K562 (cell line): ENCODE results near the gene PCED1B. TPM values are rescaled to one million over a fixed set of nuclear protein-coding genes. Genes with fewer than 3 reads are reported as not detected.

Source experiments
- ATAC-seq: fragments of 200-7000 bp; cut with Tn5 transposase; 3 replicates; pipeline ENCODE4 v1.9.1; 2020; ENCODE audit warnings: moderate library complexity
- BruUV-seq: library from RNA; stranded (reverse); fragments of 400-500 nt; replicated peaks from 2 replicates; lab custom pipeline; 2021; lab: Mats Ljungman, UMichigan
- CTCF ChIA-PET: fragments of 300-600 bp; formaldehyde crosslinking; extraction: SDS; loops from one replicate; lab custom pipeline; 2021; ENCODE audit warnings: low intra/inter-chr PET ratio; lab: Yijun Ruan, JAX
- POLR2A ChIA-PET: fragments of 300-600, 350-650 bp; sonication (Branson Sonifier 250); formaldehyde crosslinking; extraction: SDS; loops from one replicate; lab custom pipeline; 2021; ENCODE audit warnings: antibody characterized with exemption, inconsistent platforms; lab: Yijun Ruan, JAX
- DNase-seq, 4 experiments: peaks; one replicate each; pipeline versions ENCODE4 v3.0.0 to v3.0.0-alpha.2; 2011 to 2018; ENCODE audit warnings: low spot score in 3 of 4, mixed read lengths in 3 of 4; ENCODE audit errors: extremely low read depth in 1 of 4
- FAIRE-seq: peaks from 2 replicates; lab custom pipeline; 2011; peaks lifted over from hg19 to GRCh38; lab: Jason Lieb, UNC
- H2AFZ ChIP-seq: 2 replicates; pipeline ENCODE4 v1.6.0; 2011; ENCODE audit warnings: low read depth, low read length, control low read depth, inconsistent platforms
- H3K27ac ChIP-seq: fragments of 200-600 bp; 3 replicates; pipeline ENCODE4 v1.8.0; 2011; ENCODE audit warnings: low read depth, mild to moderate bottlenecking, control low read depth, inconsistent platforms, low read length, moderate library complexity, mixed read lengths; ENCODE audit errors: extremely low read depth
- H3K27me3 ChIP-seq, 2 experiments: fragments of 300-600 bp in 1 of 2; 2 replicates in 1 of 2; 3 replicates in 1 of 2; pipeline versions ENCODE4 v1.6.0 to v1.8.0; 2011; ENCODE audit warnings: inconsistent platforms in 2 of 2, low read length in 2 of 2, mild to moderate bottlenecking in 1 of 2, mixed read lengths in 1 of 2, moderate library complexity in 1 of 2; ENCODE audit not compliant: control insufficient read depth in 2 of 2, insufficient read depth in 2 of 2
- H3K36me3 ChIP-seq: fragments of 300-600 bp; 3 replicates; pipeline ENCODE4 v1.8.0; 2011; ENCODE audit warnings: mild to moderate bottlenecking, low read length, inconsistent platforms; ENCODE audit not compliant: control insufficient read depth, insufficient read depth
- H3K4me1 ChIP-seq, 2 experiments: fragments of 200-600 bp in 1 of 2; replicated peaks in 1 of 2; 2 replicates in 1 of 2; 3 replicates in 1 of 2; pipeline versions ENCODE4 v1.5.1 to v1.8.0; 2011; ENCODE audit warnings: inconsistent platforms in 2 of 2, low read length in 2 of 2, mild to moderate bottlenecking in 1 of 2, mixed read lengths in 1 of 2, moderate library complexity in 1 of 2; ENCODE audit not compliant: control insufficient read depth in 2 of 2, insufficient read depth in 2 of 2
- H3K4me2 ChIP-seq: 2 replicates; pipeline ENCODE4 v1.6.1; 2011; ENCODE audit warnings: low read length, control low read depth, inconsistent platforms, mixed read lengths; ENCODE audit not compliant: insufficient read depth
- H3K4me3 ChIP-seq: fragments of 200-600 bp; sonication (generic), shearing (Covaris generic); 2 replicates; pipeline ENCODE4 v1.5.1; 2016; ENCODE audit warnings: control low read depth, inconsistent platforms
- H3K79me2 ChIP-seq: fragments of 200-600 bp; 3 replicates; pipeline ENCODE4 v1.8.0; 2011; ENCODE audit warnings: low read length, inconsistent platforms; ENCODE audit not compliant: control insufficient read depth, insufficient read depth
- H3K9ac ChIP-seq, 2 experiments: 2 replicates each; pipeline versions ENCODE4 v1.6.0 to v1.6.1; 2011; ENCODE audit warnings: low read depth in 2 of 2, low read length in 2 of 2, control low read depth in 1 of 2, inconsistent platforms in 1 of 2, mild to moderate bottlenecking in 1 of 2, mixed read lengths in 1 of 2; ENCODE audit not compliant: insufficient read depth in 1 of 2
- H3K9me1 ChIP-seq: one replicate; pipeline ENCODE4 v1.6.0; 2011; ENCODE audit warnings: inconsistent platforms, mild to moderate bottlenecking, low read length, moderate library complexity; ENCODE audit not compliant: control insufficient read depth, insufficient read depth
- H3K9me3 ChIP-seq: replicated peaks from 2 replicates; pipeline ENCODE4 v1.5.1; 2011; ENCODE audit warnings: low read depth, low read length, inconsistent platforms; ENCODE audit not compliant: control insufficient read depth, insufficient read depth
- H4K20me1 ChIP-seq: replicated peaks from 2 replicates; pipeline ENCODE4 v1.6.1; 2011; ENCODE audit warnings: low read length, inconsistent platforms, mixed read lengths; ENCODE audit not compliant: control insufficient read depth, insufficient read depth
- DMBX1 ChIP-seq: fragments of 250-450 bp; sonication (Bioruptor Pico); IDR thresholded peaks from 2 replicates; pipeline ENCODE4 v1.8.0; 2022; ENCODE audit warnings: inconsistent platforms, mild to moderate bottlenecking, moderate library complexity, borderline replicate concordance
- E2F4 ChIP-seq: sonication (generic); formaldehyde crosslinking; IDR thresholded peaks from 2 replicates; pipeline ENCODE4 v1.8.0; 2022; ENCODE audit warnings: mild to moderate bottlenecking, low read depth, missing genetic modification reagents
- EHMT2 ChIP-seq: fragments of 450-650 bp; IDR thresholded peaks from 2 replicates; pipeline ENCODE4 v1.6.1; 2018; ENCODE audit warnings: antibody characterized with exemption
- EP400 ChIP-seq: fragments of 450-650 bp; IDR thresholded peaks from 2 replicates; pipeline ENCODE4 v1.6.1; 2017; ENCODE audit warnings: antibody characterized with exemption, mild to moderate bottlenecking, moderate library complexity
- HIVEP1 ChIP-seq: fragments of 250-450 bp; sonication (Bioruptor Pico); IDR thresholded peaks from 2 replicates; pipeline ENCODE4 v1.4.0; 2020; ENCODE audit warnings: mild to moderate bottlenecking
- HMGXB4 ChIP-seq: sonication (generic); formaldehyde crosslinking; IDR thresholded peaks from 2 replicates; pipeline ENCODE4 v1.8.1; 2023; ENCODE audit warnings: mild to moderate bottlenecking, missing genetic modification reagents
- IFI16 ChIP-seq: fragments of 250-450 bp; sonication (Bioruptor Pico); IDR thresholded peaks from 2 replicates; pipeline ENCODE4 v2.1.2; 2022; ENCODE audit warnings: mild to moderate bottlenecking, inconsistent platforms
- KLF1 ChIP-seq: fragments of 450-650 bp; IDR thresholded peaks from 2 replicates; pipeline ENCODE4 v1.6.1; 2016; ENCODE audit warnings: missing genetic modification characterization, missing compliant biosample characterization
- MCM5 ChIP-seq: fragments of 450-650 bp; IDR thresholded peaks from 2 replicates; pipeline ENCODE4 v1.6.1; 2016; ENCODE audit warnings: low read depth
- NBN ChIP-seq: fragments of 450-650 bp; IDR thresholded peaks from 2 replicates; pipeline ENCODE4 v1.6.1; 2016; ENCODE audit warnings: low read depth, mild to moderate bottlenecking
- PCBP1 ChIP-seq: fragments of 200-400 bp; formaldehyde crosslinking; IDR thresholded peaks from 2 replicates; pipeline ENCODE4 v1.6.1; 2018; ENCODE audit warnings: mild to moderate bottlenecking, low read depth, low read length; ENCODE audit not compliant: poor library complexity, severe bottlenecking
- RNF219 ChIP-seq: fragments of 250-450 bp; sonication (Bioruptor Pico); IDR thresholded peaks from 2 replicates; pipeline ENCODE4 v1.5.0; 2022; ENCODE audit warnings: mild to moderate bottlenecking
- SMAD2 ChIP-seq: fragments of 150-350 bp; IDR thresholded peaks from 2 replicates; pipeline ENCODE4 v1.6.1; 2014; ENCODE audit warnings: low read depth, mild to moderate bottlenecking, low read length
- TEAD2 ChIP-seq: fragments of 450-650 bp; IDR thresholded peaks from 2 replicates; pipeline ENCODE4 v1.6.1; 2016; ENCODE audit warnings: missing genetic modification characterization, control low read depth, missing compliant biosample characterization
- TEAD4 ChIP-seq, 2 experiments: sonication (generic) in 1 of 2; formaldehyde crosslinking in 1 of 2; IDR thresholded peaks; 2 replicates each; pipeline versions ENCODE4 v1.6.1 to v1.8.0; 2012 to 2022; ENCODE audit warnings: borderline replicate concordance in 1 of 2, inconsistent platforms in 1 of 2, low read length in 1 of 2, mild to moderate bottlenecking in 1 of 2, missing genetic modification reagents in 1 of 2
- TFAP4 ChIP-seq: sonication (generic); formaldehyde crosslinking; IDR thresholded peaks from 2 replicates; pipeline ENCODE4 v1.8.0; 2022; ENCODE audit warnings: missing genetic modification reagents, mild to moderate bottlenecking, moderate library complexity, borderline replicate concordance
- ZNF134 ChIP-seq: fragments of 250-450 bp; sonication (Bioruptor Pico); conservative IDR thresholded peaks from 2 replicates; pipeline ENCODE4 v1.4.0; 2020
- ZNF239 ChIP-seq: fragments of 250-450 bp; sonication (Bioruptor Pico); IDR thresholded peaks from 2 replicates; pipeline ENCODE4 v1.4.0; 2020; ENCODE audit warnings: mild to moderate bottlenecking
- WGBS: fragments of 100-300 bp; shearing (Covaris generic); methylation state at CpG from one replicate; pipeline ENCODE4 v1.1.6; 2016; ENCODE audit warnings: low coverage, mixed read lengths; ENCODE audit not compliant: insufficient coverage; ENCODE audit errors: missing lambda C conversion rate; 5-methylcytosine and 5-hydroxymethylcytosine counted together
- in situ Hi-C: fragments of 300-500 bp; cut with MboI; formaldehyde crosslinking; loops from 4 replicates; pipeline ENCODE4 v1.15.0; 2018; ENCODE audit warnings: inconsistent platforms, mixed read lengths
- intact Hi-C: fragments of 100-400 bp; cut with micrococcal nuclease; formaldehyde crosslinking; loops from 2 replicates; pipeline ENCODE4 v1.14.2; 2022
- polyA plus RNA-seq, 8 experiments: library from polyadenylated mRNA; depleted of rRNA in 4 of 8; stranded (reverse) in 5 of 8; unstranded in 3 of 8; fragments of >200 nt; fragmentation: Nextera tagmentation in 2 of 8; fragmentation: Illumina TruSeq in 1 of 8; extraction: Ambion mirVana in 2 of 8; extraction: Trizol in 1 of 8; gene quantifications; 2 replicates each; pipeline versions ENCODE4 v1.2.1 to v1.2.3, GENCODE V29; 2011 to 2014; ENCODE audit warnings: inconsistent platforms in 1 of 8, missing spikeins in 1 of 8
- total RNA-seq, 7 experiments: library from RNA; depleted of rRNA in 6 of 7; stranded (reverse); fragments of >200 nt in 6 of 7; fragmentation: Illumina TruSeq in 2 of 7; extraction: Trizol in 2 of 7; gene quantifications; 2 replicates each; pipeline versions ENCODE4 v1.2.1 to v1.2.3, GENCODE V29; 2011 to 2021; ENCODE audit warnings: low replicate concordance in 1 of 7

PCED1B gene
- total and polyA plus RNA-seq, 9 of the 15 experiments (the other 6 are each of a cell fraction or from before 2014, with no cell fraction given) = 1.2 to 9.3 (median 2.5) TPM

DNA sequence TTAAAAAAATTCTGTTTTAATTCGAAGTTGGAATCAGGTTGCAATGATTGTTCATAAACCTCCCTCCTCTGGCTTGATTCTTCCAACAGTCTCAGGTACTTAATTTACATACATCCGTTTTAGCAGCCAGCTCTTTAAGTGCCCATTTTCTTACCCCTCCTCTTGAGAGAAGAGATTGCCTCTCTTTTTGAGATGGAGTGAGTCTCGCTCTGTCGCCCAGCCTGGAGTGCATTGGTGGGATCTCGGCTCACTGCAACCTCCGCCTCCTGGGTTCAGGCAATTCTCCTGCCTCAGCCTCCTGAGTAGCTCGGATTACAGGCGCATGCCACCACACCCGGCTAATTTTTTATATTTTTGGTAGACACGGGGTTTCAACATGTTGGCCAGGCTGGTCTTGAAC lies 146.8 kb downstream of the PCED1B start:
- H3K27ac ChIP-seq = no peak overlapping the region
- TF ChIP-seq ZNF134 (CRISPR knock-in tag) = no peak
- no peak for TF ChIP-seq TFAP4 (CRISPR knock-in tag)
- no peak for TF ChIP-seq PCBP1
- no peak for TF ChIP-seq E2F4 (CRISPR knock-in tag)
- TF ChIP-seq DMBX1 (CRISPR knock-in tag) = 0 out of 2 replicates have a peak, but pooled peaks have one; percentile 29
- no peak for TF ChIP-seq IFI16
- no peak for TF ChIP-seq TEAD4 (IDR thresholded peaks at IDR 0.05; ENCODE audit: low read length)
- no peak for TF ChIP-seq TEAD4 (CRISPR knock-in tag; IDR thresholded peaks at IDR 0.05; ENCODE audit: borderline replicate concordance)
- TF ChIP-seq ZNF239 (CRISPR knock-in tag) = no peak
- TF ChIP-seq EHMT2 = no peak
- TF ChIP-seq TEAD2 (tag) = no peak
- TF ChIP-seq MCM5 = no peak
- no peak for TF ChIP-seq KLF1 (tag)
- TF ChIP-seq RNF219 (CRISPR knock-in tag) = no peak
- no peak for TF ChIP-seq EP400
- no peak for TF ChIP-seq NBN
- TF ChIP-seq HMGXB4 (CRISPR knock-in tag) = no peak
- TF ChIP-seq HIVEP1 (CRISPR knock-in tag) = peak; percentile 74; the same call in 1 of the 2 replicates
- TF ChIP-seq SMAD2 = no peak

More for the DNA sequence above, 146.8 kb downstream of the PCED1B start:
- ChIA-PET CTCF (no interaction called here), POLR2A (interaction anchor here (0.6 to 1.4 kb wide), 4 partner anchors 10 to 540 kb away, joined by 3 to 5 read pairs (median 3); no protein-coding TSS in a partner anchor)
- Histone ChIP-seq H3K36me3 (no peaks in the 10 kb centered on the region), H2AFZ (no peak overlapping the region), H3K4me2 (no peak overlapping the region), H3K9me3 (no peaks in the 10 kb centered on the region), H4K20me1 (no peaks in the 10 kb centered on the region), H3K79me2 (peaks cover 7% of the 10 kb centered on the region; the same call in 1 of the 3 replicates), H3K4me3 (no peak overlapping the region), H3K9me1 (no peaks in the 10 kb centered on the region), H3K4me1 (peaks cover 6 to 12% of the 10 kb centered on the region in 2 experiments; a peak in 4 of 5 replicates), H3K9ac (no peak overlapping the region), H3K27me3 (no peaks in the 10 kb centered on the region)
- DNase-seq (no peak), ATAC-seq (no peak), FAIRE-seq (no peak)
- intact Hi-C loops (no loop called here), in situ Hi-C loops (no loop called here)
- BruUV-seq = no TSS peak
- WGBS = 70% methylated on average over 9 of the region's 10 CpGs
